GM21737 (cell line): ENCODE data around the gene MBOAT2.
A peak's percentile ranks its signal among the peaks of the same experiment; 100 is the strongest.
"Not testable (repeated sequence)": the region's sequence is repeated elsewhere in the genome, so short reads cannot be mapped to it uniquely, and the experiment has no call there.

Source experiments
- ATAC-seq: cut with Tn5 transposase; IDR thresholded peaks from one replicate; pipeline ENCODE4 v1.9.1; 2021; ENCODE audit warnings: mild to moderate bottlenecking, moderate library complexity; ENCODE audit not compliant: unreplicated experiment

The MBOAT2 gene

DNA sequence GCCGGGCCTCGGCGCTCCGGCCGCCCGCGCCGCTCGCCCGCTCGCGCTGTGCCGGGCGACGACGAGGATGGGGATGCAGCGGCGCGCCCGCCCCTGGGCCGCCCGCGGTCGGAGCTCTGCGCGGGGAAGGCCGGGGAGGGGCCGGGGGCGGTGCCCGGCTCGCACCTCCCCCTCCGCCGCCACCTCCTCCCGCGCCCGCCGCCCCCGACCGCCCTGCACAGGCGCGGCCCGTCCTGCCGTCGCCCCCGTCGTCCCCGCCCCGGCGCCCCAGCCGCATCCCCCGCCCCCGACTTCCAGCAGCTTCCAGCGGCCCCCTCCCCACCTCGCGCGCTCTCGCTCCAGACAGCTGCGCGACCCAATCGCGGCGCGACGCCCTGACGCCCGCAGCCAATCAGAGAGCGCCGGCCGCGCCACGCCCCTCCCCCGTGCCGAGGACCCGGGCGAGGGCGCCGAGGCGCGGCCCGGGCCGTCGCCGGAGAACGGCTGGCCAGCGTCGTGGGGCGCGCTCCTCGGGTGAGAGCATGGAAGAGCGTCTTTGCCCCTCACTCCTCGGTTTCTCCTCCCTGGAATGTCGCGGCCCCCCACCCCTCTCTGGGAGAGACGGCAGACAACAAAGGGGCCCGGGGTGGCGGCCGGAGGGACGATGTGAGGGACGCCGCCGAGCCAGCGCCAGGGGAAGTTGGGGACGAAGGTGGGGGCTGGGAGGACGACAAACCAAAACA, at the start of gene MBOAT2:
Gene MBOAT2, minus strand, starts transcription at position 69 of the 722 bp plus-strand sequence. CDS start 70 bp downstream, outside the sequence.
- ATAC-seq, result peak; percentile 91

GRCh38 chr2:9052821-9053533, 49.5 kb upstream of the MBOAT2 start:
- ATAC-seq, result no peak

DNA sequence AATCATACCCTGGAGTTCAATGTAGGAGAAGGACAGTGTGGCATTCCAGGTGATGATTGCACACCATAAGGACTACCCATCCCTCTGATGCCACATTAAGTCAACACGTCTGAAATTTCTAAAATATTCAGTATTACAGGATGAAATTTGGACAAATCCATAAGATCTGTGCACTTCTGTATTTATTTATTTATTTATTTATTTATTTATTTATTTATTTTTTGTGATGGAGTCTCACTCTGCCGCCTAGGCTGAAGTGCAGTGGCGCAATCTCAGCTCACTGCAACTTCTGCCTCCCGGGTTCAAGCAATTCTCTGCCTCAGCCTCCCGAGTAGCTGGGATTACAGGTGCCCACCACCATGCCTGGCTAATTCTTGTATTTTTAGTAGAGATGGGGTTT, 48.0 kb upstream of the MBOAT2 start:
- ATAC-seq, result not testable (repeated sequence)

- ATAC-seq, result no peak
Measured at GRCh38 chr2:9050122-9050809, 46.8 kb upstream of the MBOAT2 start.

DNA sequence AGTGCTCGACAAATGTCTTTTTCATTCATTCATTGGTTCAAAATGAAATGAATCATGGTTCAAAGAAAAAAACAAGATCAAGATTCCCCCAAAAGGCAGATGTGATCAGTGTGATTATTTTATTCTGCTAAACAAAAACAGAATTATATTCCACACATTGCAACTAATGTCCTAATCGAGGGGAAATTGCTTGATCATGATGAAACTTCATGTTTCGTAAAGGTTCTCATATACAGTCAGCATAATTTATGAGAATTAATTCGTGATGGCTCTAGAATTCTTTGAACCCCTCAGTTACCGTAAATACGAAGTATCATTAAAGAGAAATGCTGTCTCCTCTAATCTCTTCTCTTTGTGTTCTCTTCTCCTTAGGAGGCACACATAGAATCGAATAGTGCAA, 42.1 kb upstream of the MBOAT2 start:
- no peak for ATAC-seq

DNA sequence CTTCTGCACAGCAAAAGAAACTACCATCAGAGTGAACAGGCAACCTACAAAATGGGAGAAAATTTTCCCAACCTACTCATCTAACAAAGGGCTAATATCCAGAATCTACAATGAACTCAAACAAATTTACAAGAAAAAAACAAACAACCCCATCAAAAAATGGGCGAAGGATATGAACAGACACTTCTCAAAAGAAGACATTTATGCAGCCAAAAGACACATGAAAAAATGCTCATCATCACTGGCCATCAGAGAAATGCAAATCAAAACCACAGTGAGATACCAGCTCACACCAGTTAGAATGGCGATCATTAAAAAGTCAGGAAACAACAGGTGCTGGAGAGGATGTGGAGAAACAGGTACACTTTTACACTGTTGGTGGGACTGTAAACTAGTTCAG, 40.0 kb upstream of the MBOAT2 start:
- ATAC-seq, result not testable (repeated sequence)

- ATAC-seq, result no peak
Measured at GRCh38 chr2:9037166-9037565, 33.7 kb upstream of the MBOAT2 start.

DNA sequence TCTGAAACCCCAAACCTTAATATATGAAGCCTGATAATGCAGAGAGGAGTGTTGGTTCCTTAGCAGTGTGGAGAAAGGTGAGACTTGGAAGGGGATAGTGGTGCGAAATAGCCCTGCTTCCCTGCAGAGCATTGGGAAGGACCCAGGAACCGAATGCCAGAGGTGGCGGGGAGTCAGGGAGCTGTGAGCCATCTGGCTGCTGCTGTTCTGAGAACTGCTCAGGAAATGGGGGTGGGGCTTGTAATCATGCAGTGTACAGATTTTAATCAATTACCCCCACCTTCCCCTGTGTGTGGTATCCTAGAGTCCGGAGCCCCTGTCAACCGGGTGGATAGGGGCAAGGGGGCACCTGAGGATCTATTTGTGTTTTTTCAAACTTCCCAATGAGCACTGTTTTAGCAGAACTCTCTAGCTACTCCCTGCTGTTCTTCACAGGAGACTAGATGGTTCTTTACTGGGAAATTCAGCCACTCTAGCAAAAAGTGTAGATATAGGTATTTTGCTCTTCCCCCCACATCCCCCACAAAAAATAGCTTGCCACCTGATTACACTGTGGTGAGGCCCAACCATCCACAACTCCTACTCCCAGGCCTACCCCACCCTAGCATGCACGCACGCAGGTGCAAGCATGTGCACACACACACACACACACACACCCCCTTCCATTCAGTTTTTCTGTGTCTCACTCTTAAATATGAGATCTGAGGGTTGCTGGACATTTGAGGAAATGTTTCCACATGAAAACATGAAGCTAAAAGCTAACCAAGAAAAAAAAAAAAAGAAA, 30.1 kb upstream of the MBOAT2 start:
- ATAC-seq, result no peak

GRCh38 chr2:9032536-9033255, 29.2 kb upstream of the MBOAT2 start:
- no peak for ATAC-seq

GRCh38 chr2:9032121-9032520, 28.6 kb upstream of the MBOAT2 start:
- ATAC-seq, result no peak

GRCh38 chr2:9031246-9031645, 27.8 kb upstream of the MBOAT2 start:
- no peak for ATAC-seq

GRCh38 chr2:9030841-9031240, 27.4 kb upstream of the MBOAT2 start:
- ATAC-seq, result no peak

DNA sequence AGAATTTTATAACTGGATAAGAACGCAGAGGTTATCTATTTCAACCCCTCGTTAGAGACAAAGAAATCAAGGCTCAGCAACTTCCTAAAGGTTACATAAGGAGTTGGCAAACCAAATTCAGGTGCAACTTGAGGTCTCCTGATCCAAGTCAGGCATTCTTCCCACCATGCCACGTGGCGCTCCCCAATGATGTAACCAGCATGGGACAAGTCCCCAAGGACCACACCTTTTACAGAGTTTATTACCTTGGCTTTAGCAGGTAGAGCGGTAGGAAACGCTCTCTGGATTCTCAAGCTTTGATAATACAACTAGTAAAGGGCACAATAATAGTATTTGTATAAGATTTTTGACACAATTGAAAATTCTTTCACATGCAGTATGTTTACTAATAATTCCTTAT, 26.7 kb upstream of the MBOAT2 start:
- ATAC-seq, result no peak

DNA sequence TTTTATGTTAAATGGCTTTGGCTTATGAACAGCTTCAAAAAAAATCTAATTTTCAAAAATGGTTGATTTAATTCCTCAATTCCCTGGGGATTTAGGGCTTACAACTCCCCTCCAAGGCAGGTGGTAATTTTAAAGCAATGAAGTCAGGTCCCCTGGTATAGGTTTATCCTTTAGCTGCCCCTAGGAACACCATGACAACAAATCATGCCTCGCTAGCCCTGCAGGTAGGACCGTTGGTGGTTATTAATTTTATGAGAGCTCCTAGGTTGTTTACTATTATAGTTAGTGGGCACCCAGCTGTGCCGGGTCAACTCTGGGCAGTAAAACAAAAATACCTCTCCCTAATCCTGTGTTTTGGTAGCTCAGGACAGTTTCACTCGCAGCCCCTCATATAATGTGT, 26.2 kb upstream of the MBOAT2 start:
- ATAC-seq, result no peak

DNA sequence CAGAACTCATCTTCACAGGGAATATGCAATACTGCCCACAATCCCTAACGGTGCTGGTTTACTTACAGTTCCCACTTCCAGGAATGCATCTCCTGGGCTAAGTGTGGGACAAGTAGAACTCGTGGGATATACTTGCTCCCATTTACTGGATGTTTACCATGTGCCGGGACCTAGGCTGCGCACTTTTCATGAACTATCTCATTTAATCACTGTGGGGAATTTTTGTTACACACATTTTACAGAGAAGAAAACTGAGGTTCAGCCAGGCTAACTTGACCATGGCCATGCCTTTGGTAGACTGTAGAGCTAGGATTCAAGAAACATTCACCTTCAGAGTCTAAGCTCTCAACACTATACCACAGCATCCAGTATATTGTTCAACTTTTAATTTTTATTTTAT, 24.4 kb upstream of the MBOAT2 start:
- ATAC-seq, result no peak

- ATAC-seq, result no peak
Measured at GRCh38 chr2:9025746-9026145, 22.3 kb upstream of the MBOAT2 start.

- no peak for ATAC-seq
Measured at GRCh38 chr2:9024575-9024974, 21.1 kb upstream of the MBOAT2 start.

- ATAC-seq, result no peak
Measured at GRCh38 chr2:9021563-9022211, 18.2 kb upstream of the MBOAT2 start.

DNA sequence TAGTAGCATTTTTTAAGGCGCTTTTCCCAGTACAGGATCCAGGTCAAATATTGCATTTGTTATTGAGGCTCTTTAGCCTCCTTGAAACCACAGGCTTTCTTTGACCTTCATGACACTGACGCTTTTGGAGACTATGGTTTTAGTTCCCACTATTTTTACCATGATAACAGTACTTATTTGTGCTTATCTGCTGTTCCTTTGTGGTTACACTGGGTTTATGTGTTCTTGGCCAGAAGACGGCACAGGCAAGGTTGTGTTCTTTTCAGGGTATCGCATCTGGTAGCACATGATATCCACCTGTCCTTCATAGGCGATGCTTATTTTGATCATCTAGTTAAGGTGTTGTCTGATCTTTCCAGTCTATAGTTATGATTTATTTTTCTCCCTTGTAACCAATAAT, 16.8 kb upstream of the MBOAT2 start:
- ATAC-seq, result no peak

DNA sequence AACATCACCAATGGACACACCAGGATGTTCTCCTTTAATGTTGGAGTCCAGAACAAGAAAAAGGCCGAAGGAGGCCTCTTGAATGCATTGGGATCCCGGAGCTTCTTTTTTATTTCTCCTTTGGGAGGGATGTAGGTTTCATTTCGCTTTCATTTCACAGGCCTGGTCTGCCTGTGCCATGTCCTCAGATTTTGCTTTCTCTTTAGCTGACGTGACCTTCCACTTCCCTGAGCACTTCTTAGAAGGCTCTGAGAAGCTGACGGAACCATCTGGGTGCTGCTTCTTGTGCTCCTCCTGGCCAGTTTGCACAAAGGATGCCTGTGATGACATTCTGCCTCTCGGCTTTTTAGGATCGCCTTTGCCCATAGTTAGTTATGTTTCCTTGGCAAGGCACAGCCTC, 15.1 kb upstream of the MBOAT2 start:
- no peak for ATAC-seq
